ENCODE measurements around the gene MGLL. TPM values are rescaled to one million over a fixed set of nuclear protein-coding genes. Genes with fewer than 3 reads are reported as not detected.

The MGLL gene
- total and polyA plus RNA-seq, 2 experiments from 2014 or later: 58.7 to 184 TPM

DNA sequence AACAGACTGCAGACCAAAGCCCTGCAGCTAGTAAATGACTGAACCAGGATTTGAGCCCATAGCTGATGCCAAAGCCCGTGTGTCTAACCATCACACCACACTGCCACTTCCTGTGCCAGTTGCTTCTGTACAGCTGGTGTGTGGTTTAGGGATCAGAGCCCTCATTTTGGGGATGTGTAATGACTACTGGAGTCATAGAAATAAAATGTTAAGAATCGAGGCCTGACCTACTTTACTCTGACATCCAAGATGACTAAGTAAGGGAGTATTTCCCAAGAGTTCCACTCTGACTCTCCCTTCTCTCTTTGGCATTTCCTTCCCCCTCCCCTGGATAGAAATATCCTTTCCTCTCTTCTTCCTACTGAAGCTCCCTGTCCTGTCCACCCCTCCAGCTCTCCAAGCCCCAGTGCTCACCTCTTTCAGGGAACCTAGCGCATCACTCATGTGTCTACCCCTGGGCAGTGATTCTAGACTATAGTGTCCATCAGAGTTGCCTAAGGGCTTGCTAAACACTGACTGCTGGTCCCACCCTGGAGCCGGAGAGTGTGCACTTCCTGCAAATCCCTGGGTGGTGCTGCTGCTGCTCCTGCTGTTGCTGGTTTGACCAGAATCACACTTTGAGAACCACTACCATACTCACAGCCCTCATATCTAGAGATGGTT, 53.8 kb downstream of the MGLL start:
- peak overlapping the region; percentile 85 for H3K4me2 ChIP-seq (ENCODE audit: unreplicated experiment)
- DNase-seq: peak; percentile 97
- peaks cover 44% of the 10 kb centered on the region for H3F3A ChIP-seq (ENCODE audit: insufficient read depth)
- H3K9me2 ChIP-seq (ENCODE audit: insufficient read depth): no peaks in the 10 kb centered on the region
- TF ChIP-seq EZH2phosphoT487 (IDR thresholded peaks at IDR 0.05; ENCODE audit: insufficient read depth, low read depth): peak; percentile 94
- TF ChIP-seq EZH2 (IDR thresholded peaks at IDR 0.05; ENCODE audit: insufficient read depth, poor library complexity, severe bottlenecking): no peak
- H3K79me2 ChIP-seq (ENCODE audit: insufficient read depth): peaks cover 71% of the 10 kb centered on the region
- no peaks in the 10 kb centered on the region for H3K27me3 ChIP-seq (replicated peaks; ENCODE audit: insufficient read depth)
- WGBS, 2 experiments (ENCODE audit: low coverage in 1 of 2, low lambda C conversion rate in 2 of 2, missing lambda C conversion rate in 2 of 2): 3 to 5% methylated on average over 4 of the region's 4 CpGs
- H3K4me3 ChIP-seq: peak overlapping the region; percentile 50; the same call in 1 of the 2 replicates
- H4K20me1 ChIP-seq (ENCODE audit: insufficient read depth): no peaks in the 10 kb centered on the region
- H3K9me3 ChIP-seq (ENCODE audit: low read depth): no peaks in the 10 kb centered on the region
- peak overlapping the region; percentile 83 for H3K27ac ChIP-seq
- H3K9ac ChIP-seq: peak overlapping the region; percentile 42; the same call in 1 of the 2 replicates
- in situ Hi-C loops (cut with MboI): no loop called here
- peak overlapping the region; percentile 59; the same call in 1 of the 2 replicates for H2AFZ ChIP-seq
- H3K36me3 ChIP-seq (ENCODE audit: low read depth): 0 out of 2 replicates have a peak, but pooled peaks cover 5% of the 10 kb centered on the region
- H3K4me1 ChIP-seq (ENCODE audit: insufficient read depth): peaks cover 40% of the 10 kb centered on the region

DNA sequence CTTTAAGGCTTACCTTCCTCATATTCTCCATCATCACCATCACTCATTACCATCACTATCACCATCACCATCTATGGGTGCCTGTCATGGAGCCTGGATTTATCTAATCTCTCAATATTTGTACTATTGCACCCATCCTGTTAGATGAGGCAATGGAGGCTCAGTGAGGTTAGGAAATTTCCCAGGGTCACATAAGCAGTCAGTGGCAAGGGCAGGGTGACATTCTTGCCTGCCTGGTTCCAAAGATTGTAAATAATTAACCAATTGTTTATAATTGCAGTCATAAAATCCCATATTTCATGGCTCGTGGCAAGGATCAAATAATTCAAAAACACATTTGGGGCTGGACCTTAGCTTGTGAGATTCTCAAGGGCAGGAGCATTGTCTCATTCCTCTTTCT, 55.2 kb downstream of the MGLL start:
- Histone ChIP-seq H3F3A (ENCODE audit: insufficient read depth) (peaks cover 44% of the 10 kb centered on the region), H3K4me1 (ENCODE audit: insufficient read depth) (peaks cover 40% of the 10 kb centered on the region), H3K9me3 (ENCODE audit: low read depth) (no peaks in the 10 kb centered on the region), H2AFZ (no peak overlapping the region), H3K79me2 (ENCODE audit: insufficient read depth) (peaks cover 71% of the 10 kb centered on the region), H3K9ac (no peak overlapping the region), H3K36me3 (ENCODE audit: low read depth) (0 out of 2 replicates have a peak, but pooled peaks cover 5% of the 10 kb centered on the region), H3K27ac (no peak overlapping the region), H3K9me2 (ENCODE audit: insufficient read depth) (no peaks in the 10 kb centered on the region), H3K27me3 (replicated peaks; ENCODE audit: insufficient read depth) (no peaks in the 10 kb centered on the region), H4K20me1 (ENCODE audit: insufficient read depth) (no peaks in the 10 kb centered on the region), H3K4me2 (ENCODE audit: unreplicated experiment) (no peak overlapping the region), H3K4me3 (no peak overlapping the region)
- 96 to 100% methylated on average over 1 of the region's 1 CpG for WGBS, 2 experiments (ENCODE audit: low coverage in 1 of 2, low lambda C conversion rate in 2 of 2, missing lambda C conversion rate in 2 of 2)
- in situ Hi-C loops (cut with MboI): no loop called here
- TF ChIP-seq EZH2phosphoT487 (IDR thresholded peaks at IDR 0.05; ENCODE audit: insufficient read depth, low read depth) (no peak), EZH2 (IDR thresholded peaks at IDR 0.05; ENCODE audit: insufficient read depth, poor library complexity, severe bottlenecking) (no peak)
- no peak for DNase-seq

DNA sequence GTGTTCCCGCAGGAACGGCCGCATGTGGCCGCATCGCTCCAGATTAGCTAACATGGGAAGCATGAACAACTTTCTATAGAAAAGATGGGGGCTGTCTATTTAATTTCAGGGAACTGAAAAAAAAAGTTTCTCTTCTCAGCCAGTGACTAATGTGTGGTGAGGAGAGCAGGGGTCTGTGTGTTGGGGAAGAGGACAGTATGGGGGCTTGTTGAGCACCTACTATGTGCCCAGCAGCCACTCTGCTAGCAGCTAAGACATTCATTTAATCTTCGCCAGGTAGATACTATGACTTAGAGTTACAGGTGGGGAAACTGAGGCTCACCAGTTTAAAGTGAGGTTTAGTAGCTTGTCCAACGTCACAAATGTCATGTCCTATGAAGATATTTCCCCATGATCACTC, 56.6 kb downstream of the MGLL start:
- in situ Hi-C loops (cut with MboI): no loop called here
- Histone ChIP-seq H3F3A (ENCODE audit: insufficient read depth) (peaks cover 44% of the 10 kb centered on the region), H3K36me3 (ENCODE audit: low read depth) (0 out of 2 replicates have a peak, but pooled peaks cover 5% of the 10 kb centered on the region), H3K27ac (peak overlapping the region; percentile 50), H2AFZ (no peak overlapping the region), H3K27me3 (replicated peaks; ENCODE audit: insufficient read depth) (no peaks in the 10 kb centered on the region), H3K79me2 (ENCODE audit: insufficient read depth) (peaks cover 59% of the 10 kb centered on the region), H3K4me1 (ENCODE audit: insufficient read depth) (peaks cover 40% of the 10 kb centered on the region), H3K9me3 (ENCODE audit: low read depth) (no peaks in the 10 kb centered on the region), H3K9me2 (ENCODE audit: insufficient read depth) (no peaks in the 10 kb centered on the region), H3K4me2 (ENCODE audit: unreplicated experiment) (no peak overlapping the region), H3K9ac (0 out of 2 replicates have a peak overlapping the region, but pooled peaks have one; percentile 6), H4K20me1 (ENCODE audit: insufficient read depth) (no peaks in the 10 kb centered on the region), H3K4me3 (no peak overlapping the region)
- WGBS, 2 experiments (ENCODE audit: low coverage in 1 of 2, low lambda C conversion rate in 2 of 2, missing lambda C conversion rate in 2 of 2): 96 to 98% methylated on average over 7 of the region's 7 CpGs
- DNase-seq: no peak
- TF ChIP-seq EZH2phosphoT487 (IDR thresholded peaks at IDR 0.05; ENCODE audit: insufficient read depth, low read depth) (no peak), EZH2 (IDR thresholded peaks at IDR 0.05; ENCODE audit: insufficient read depth, poor library complexity, severe bottlenecking) (no peak)

DNA sequence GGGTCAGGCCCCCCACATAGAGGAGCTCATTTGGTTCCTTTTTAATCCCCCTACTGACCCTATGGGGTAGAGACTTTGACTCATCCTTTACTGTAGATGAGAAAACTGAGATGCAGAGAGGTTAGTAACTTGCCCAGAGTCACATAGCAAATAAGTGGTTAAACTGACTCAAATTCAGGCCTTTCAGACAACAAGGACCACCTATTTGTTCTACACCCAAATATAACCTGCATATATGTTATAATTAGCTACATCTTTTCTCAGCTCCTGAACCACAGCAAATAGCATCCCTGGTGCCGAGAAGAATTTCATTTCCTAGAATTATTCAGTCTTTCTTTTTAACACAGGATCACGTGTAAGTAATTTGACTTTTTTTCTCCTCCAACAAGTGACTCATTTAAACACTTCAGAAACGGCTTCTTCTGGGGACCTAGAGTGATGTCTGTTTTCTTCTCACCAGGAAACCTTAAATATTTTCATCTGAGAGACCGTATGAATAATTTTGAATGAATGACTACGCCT, 57.4 kb downstream of the MGLL start:
- Histone ChIP-seq H3K9ac (peak overlapping the region; percentile 25), H3K4me1 (ENCODE audit: insufficient read depth) (peaks cover 40% of the 10 kb centered on the region), H3K9me2 (ENCODE audit: insufficient read depth) (no peaks in the 10 kb centered on the region), H3K27ac (peak overlapping the region; percentile 50), H3K4me2 (ENCODE audit: unreplicated experiment) (peak overlapping the region; percentile 13), H3K27me3 (replicated peaks; ENCODE audit: insufficient read depth) (no peaks in the 10 kb centered on the region), H3K9me3 (ENCODE audit: low read depth) (no peaks in the 10 kb centered on the region), H3F3A (ENCODE audit: insufficient read depth) (peaks cover 44% of the 10 kb centered on the region), H2AFZ (no peak overlapping the region), H4K20me1 (ENCODE audit: insufficient read depth) (no peaks in the 10 kb centered on the region), H3K79me2 (ENCODE audit: insufficient read depth) (peaks cover 51% of the 10 kb centered on the region), H3K4me3 (no peak overlapping the region), H3K36me3 (ENCODE audit: low read depth) (0 out of 2 replicates have a peak, but pooled peaks cover 5% of the 10 kb centered on the region)
- DNase-seq: peak; percentile 80
- WGBS, 2 experiments (ENCODE audit: low coverage in 1 of 2, low lambda C conversion rate in 2 of 2, missing lambda C conversion rate in 2 of 2): 6 to 8% methylated on average over 5 of the region's 5 CpGs
- in situ Hi-C loops (cut with MboI): no loop called here
- TF ChIP-seq EZH2phosphoT487 (IDR thresholded peaks at IDR 0.05; ENCODE audit: insufficient read depth, low read depth) (no peak), EZH2 (IDR thresholded peaks at IDR 0.05; ENCODE audit: insufficient read depth, poor library complexity, severe bottlenecking) (no peak)
